OCI-LY3 (cell line): ENCODE measurements around the gene CYP39A1.

Experiments
- CTCF ChIP-seq: fragments of 200-600, 300-600 bp; sonication (generic); IDR thresholded peaks from 2 replicates; pipeline ENCODE4 v1.5.1; 2014; ENCODE audit warnings: antibody characterized with exemption, low read length, low read depth
- EZH2phosphoT487 ChIP-seq: fragments of 200-600 bp; shearing (Covaris generic); IDR thresholded peaks from 2 replicates; pipeline ENCODE4 v1.6.1; 2018; ENCODE audit warnings: antibody characterized with exemption, mixed run types, low read depth

DNA sequence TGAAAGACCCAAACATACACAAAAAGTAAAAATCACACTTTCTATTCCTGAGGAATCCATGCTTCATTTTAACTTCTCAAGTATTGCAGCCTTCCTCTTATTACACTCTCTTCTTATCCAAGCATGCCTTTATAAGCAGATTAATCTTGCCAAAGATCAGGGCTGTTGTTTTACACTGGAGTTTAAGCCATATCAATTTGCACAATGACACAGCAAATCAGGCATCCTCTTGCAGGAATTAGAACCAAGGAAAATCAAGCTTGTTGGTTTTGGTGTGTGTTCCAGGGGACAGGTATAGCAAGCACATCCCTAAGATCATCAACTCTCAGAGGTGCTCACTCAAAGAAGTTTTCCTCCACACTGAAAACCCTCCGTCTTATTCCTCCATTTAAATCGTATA is 69.5 kb downstream of the CYP39A1 start:
- TF ChIP-seq CTCF: no peak
- no peak for TF ChIP-seq EZH2phosphoT487
